Umbilical cord (tissue), 2 donors: Measurements from ENCODE around the gene DENND1A. TPM values are rescaled to one million over a fixed set of nuclear protein-coding genes. Genes with fewer than 3 reads are reported as not detected.
A peak's percentile ranks its signal among the peaks of the same experiment; 100 is the strongest.
"Not testable (repeated sequence)": the region's sequence is repeated elsewhere in the genome, so short reads cannot be mapped to it uniquely, and the experiment has no call there.

Source experiments
- DNase-seq: peaks from one replicate; pipeline ENCODE4 v3.0.0-alpha.2; 2015; ENCODE audit warnings: low spot score
- total RNA-seq: library from RNA; depleted of rRNA; stranded (reverse); fragments of >200 nt; gene quantifications from one replicate; pipeline ENCODE4 v1.2.3, GENCODE V29; 2014; ENCODE audit warnings: low replicate concordance; ENCODE audit not compliant: insufficient read depth

Gene DENND1A
- total RNA-seq, 1 donor from 2014 or later = 35.4 TPM

DNA sequence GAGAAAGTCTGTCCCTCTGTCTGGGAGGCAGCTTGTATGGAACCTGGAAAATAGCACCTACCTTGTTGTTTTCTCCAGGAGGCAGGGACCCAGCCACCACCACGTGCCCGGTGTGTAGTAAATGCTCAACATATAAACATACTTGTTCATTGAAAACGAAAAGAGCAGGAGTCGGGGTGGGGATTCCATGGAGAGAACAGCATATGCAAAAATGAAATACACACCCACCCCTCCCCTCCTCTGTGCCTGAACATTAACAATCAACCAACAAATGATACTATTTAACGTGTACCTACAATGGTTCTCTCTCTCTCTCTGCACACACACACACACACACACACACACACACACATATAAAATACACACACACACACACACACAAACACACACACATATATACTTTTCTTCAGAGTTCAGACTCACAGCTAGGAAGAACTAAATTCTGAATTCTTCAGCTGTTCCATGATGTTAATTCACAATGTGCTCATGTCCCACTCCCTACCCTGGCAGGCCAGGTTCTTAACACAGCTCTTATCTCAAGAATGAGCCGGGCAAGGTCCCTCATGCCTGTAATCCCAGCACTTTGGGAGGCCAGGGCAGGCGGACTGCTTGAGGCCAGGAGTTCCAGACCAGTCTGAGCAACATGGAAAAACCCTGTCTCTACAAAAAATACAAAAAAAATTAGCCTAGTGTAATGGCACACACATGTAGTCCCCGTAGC lies 16.3 kb upstream of the DENND1A start:
- no peak for DNase-seq

DNA sequence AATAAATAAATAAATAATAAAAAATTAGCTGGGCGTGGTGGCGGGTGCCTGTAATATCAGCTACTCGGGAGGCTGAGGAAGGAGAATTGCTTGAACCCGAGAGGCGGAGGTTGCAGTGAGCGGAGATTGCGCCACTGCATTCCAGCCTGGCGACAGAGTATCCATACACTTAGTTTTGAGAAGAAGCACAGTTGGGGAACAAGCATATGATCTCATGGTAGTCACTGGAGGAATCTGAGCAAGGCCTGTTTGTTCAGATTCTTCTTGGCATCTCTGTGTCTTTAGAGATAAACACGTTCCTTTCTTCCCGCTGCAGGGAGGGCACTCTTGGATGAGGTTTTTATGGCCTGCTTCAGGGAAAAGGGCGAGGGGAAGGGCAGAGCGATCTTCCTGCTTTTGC lies 15.6 kb upstream of the DENND1A start:
- no peak for DNase-seq

DNA sequence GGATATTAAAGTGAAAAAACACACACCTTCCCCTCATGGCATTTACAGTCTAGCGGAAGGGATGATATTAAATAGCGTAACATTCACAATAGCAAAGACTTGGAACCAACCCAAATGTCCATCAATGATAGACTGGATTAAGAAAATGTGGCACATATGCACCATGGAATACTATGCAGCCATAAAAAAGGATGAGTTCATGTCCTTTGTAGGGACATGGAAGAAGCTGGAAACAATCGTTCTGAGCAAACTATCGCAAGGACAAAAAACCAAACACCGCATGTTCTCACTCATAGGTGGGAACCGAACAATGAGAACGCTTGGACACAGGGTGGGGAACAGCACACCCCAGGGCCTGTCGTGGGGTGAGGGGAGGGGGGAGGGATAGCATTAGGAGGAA lies 14.5 kb upstream of the DENND1A start:
- not testable (repeated sequence) for DNase-seq

GRCh38 chr9:123943671-123944070 lies 13.7 kb upstream of the DENND1A start:
- DNase-seq = no peak

DNA sequence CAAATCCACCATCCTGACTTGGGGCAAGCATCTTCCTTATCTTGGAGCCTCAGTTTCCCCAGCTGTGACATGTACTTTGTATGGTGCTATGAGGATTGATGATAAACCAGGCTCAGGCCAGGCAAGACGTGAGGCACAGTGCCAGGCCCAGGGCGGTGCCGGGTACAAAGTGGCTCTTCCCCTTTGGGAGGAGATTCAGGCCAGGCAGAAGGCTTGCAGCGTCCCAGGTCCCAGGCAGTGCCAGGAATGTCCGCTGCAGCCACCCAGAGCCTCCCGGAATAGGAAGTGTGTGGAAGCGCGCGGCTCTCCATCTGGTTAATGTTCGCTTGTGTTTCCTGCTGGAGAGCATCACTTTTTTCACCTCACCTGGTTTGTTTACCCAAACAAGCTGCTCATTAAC lies 12.6 kb upstream of the DENND1A start:
- DNase-seq = no peak

DNA sequence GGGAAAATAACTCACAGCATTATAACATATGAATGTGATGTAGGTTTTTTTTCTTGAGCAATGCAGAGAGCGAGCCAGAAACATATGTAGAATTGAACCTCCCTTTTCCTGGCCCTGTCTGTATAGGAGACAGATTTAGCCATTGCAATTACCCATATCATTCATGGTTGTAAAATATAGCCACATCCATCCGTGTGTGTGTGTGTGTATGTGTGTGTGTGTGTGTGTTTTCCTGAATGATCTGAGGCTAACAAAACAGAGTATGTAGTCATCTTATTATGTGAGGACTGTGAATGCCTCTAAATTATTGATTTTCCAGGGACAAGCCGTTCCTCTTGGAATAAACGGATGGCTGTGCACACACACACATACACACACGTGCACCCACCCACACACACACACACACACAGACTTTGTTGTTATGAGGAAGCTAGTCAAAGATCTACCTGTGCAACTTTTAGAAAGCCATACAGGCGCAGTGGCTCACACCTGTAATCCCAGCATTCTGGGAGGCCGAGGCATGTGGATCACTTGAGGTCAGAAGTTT lies 11.7 kb upstream of the DENND1A start:
- DNase-seq = no peak

- no peak for DNase-seq
These were observed 11.0 kb upstream of the DENND1A start for GRCh38 chr9:123940721-123941523.

GRCh38 chr9:123938401-123938800 lies 8.5 kb upstream of the DENND1A start:
- no peak for DNase-seq

- not testable (repeated sequence) for DNase-seq
These were observed 6.6 kb upstream of the DENND1A start for GRCh38 chr9:123936575-123936974.

- DNase-seq = no peak
These were observed 3.7 kb upstream of the DENND1A start for GRCh38 chr9:123933440-123934212.

DNA sequence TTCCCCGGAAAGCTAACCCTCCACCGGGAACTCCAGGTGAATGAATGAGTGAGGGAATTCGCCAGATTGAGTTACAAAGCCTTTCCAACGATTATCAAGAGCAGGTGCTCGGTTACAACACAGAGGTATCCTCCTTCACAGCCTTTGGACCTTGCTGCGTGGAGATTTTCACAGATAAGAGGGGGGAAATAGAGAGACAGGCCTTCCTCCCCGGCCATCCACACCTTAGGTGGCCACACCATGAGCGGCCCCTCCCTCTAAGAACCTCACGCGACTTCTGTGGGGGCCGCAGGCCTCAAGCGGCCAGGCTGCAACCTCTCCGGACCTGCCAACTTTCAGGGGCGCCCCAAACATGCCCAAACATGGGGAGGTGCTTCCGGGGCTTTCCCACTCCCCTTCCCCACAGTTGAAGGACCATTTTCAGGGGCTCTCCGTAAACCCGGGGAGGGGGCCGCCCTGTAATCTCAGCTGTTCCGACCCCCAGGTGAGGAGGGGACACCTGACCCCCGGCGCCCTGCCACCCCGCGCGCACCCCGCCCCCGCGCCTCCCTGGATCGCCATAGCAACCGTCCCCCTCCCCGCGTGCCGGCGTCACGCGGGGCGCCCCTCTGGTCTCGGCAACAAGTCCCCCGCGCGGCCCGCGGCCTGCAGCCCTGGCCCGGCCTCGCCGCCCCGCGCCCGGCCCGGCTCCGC lies 603 bp downstream of the DENND1A start:
- DNase-seq = no peak

GRCh38 chr9:123928533-123929176 lies 1.3 kb downstream of the DENND1A start:
- DNase-seq = peak; percentile 29

DNA sequence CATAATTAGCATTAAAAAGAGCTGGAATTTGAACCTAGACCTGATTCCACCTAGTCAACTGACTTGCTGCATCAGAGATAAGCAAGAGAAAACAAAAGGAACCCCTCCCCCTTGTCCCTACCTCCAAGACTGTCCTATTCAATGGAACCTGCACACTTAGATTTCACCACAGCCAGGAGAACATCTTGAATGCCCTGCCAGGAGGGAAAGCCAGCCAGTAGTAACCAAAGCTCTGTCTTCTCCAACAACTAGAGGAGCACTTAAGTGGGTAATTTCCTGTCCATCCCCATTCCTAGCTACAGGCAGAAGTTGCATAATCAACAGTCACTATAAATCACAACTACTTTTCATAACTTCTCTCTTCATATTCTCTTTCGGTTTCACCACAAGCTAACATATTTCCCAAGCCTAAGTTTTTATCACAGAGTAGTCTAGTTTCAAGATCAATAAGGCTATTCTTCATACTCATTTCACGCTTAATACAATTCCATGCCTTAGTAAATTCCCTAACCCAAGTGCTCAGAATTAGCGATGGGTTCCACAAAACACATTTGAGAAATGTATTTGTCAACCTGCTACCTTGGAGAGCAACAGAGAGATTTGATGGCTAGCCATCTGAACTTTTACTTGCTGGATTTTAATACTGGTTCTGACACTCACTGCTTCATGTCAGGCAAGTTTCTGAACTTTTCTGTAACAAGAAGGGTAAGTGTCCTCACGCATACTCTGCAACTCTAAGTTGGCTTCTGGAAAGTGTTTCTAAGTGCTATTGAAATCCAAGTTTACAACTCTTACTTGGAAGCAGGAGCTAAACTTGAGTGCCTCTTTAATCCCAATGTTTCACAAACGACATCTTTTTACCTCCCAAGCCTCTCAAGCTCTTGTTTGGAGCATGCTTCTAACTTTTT lies 2.0 kb downstream of the DENND1A start:
- no peak for DNase-seq

DNA sequence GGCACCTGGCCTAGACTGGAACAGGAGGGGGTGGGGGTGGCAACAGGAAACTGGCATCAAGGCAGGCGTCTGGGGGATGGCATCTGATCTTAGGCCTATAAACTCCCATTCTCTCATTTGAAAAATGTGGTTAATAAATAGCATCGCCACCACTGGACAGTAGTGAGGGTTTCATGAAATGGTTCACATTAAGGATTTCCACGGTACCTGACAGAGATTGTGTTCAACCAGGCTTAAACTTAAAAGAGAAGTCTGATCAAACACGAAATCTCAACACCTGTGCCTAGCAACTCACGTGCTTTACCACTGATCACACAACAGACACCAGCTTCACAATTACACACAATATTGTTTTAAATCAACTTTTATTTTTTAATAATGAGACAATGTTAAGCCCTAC lies 3.0 kb downstream of the DENND1A start:
- DNase-seq = no peak

GRCh38 chr9:123925819-123926218 lies 4.1 kb downstream of the DENND1A start:
- no peak for DNase-seq

DNA sequence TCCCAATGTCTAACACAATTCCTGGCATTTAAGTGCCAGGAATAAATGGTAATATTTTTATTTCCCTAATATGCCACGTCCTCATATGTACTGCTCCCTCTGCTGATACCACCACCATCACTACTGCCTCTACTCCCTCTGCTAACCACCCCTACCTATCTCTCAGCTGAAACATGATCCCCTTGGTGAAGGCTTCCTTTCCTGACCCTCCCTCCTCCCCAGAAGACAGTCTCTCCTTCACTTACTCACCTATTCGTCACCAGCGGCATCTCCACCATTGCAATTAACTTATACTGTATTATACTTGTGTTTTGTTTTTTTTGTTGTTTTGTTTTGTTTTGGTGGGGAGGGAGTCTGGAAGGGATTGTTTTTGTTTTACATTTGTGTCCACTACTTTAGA lies 4.8 kb downstream of the DENND1A start:
- DNase-seq = no peak

DNA sequence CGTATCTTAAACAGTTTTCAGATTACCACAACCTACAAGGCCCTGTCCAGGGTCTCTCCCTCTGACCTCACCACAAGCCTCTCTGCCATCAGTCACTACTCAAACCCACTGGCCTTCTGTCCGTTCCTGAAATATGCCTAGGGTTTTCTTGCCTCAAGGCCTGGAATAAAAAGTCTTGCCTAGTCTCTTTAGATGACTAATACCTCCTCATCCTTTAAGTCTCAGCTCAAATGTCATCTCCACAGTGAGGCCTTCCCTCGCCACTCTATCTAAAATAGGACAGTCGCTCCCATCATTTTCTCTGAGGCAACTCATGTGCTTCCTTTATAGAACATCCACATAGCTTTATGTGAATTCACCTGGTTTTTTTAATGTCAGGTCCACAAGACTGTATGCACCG lies 5.2 kb downstream of the DENND1A start:
- DNase-seq = no peak

DNA sequence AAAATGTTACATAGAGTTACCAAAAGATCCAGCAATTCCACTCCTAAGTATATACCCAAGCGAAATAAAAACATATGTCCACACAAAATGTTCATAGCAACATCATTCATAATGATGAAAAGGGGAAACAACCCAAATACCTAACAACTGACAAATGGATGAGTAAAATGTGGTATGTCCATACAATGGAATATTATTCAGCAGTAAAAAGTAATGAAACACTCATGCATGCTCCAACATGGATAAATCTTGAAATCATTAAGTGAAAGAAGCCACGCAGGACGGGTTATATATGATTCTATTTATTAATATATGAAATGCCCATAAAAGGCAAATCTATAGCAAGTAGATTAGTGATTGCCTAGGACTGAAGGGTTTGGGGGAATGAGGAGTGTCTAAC lies 6.0 kb downstream of the DENND1A start:
- no peak for DNase-seq

DNA sequence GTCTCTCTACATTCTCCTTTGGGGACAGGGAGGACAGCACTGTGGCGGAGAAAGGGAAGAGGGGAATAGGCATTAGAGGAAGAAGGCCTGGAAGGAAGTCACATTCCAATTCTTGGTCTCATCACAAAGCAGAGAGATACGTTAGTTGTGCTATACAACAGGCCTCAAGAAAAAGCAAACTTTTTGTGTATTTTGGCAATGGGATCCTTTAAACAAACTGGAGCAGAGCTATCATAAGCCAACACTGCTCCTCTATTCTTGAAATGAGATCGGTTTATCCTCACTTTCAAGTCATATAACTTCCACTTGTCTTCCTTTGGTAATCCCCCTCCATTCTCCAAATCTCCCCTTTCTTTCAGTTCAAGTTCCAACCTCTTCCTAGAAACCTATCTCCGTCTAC lies 6.5 kb downstream of the DENND1A start:
- no peak for DNase-seq

GRCh38 chr9:123922911-123923310 lies 7.0 kb downstream of the DENND1A start:
- no peak for DNase-seq
